Measurements from ENCODE around the gene STAT5A.

The STAT5A gene

DNA sequence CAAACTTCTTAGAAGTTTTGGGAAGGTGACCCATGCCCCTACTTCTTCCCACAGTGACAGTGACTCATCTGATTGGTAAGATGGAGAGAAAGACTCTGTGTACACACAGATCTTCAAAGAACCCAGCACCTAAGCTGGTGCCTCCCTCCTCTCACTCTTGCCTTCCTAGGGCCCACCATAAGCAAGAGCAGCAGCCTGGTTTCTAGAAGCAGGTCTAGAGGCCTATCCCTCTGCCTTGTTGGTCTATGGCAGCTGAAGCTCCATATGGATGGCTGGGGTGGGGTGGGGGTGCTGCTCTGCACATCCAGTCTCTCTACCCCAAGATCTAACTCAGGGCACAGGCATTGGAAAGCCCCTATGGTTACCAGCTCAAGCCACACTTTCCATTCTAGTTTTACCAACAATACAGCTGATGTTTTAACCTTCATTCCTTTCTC, 52.4 kb downstream of the STAT5A start (continued):
- TF ChIP-seq ZNF548 (tag by site-specific recombination; IDR thresholded peaks at IDR 0.05): no peak
- no peak for TF ChIP-seq ZNF654 (tag by site-specific recombination; IDR thresholded peaks at IDR 0.05; ENCODE audit: low read depth)
- TF ChIP-seq ZFP3 (tag by site-specific recombination; IDR thresholded peaks at IDR 0.05; ENCODE audit: low read depth): no peak
- no peak for TF ChIP-seq MZF1 (tag by site-specific recombination; IDR thresholded peaks at IDR 0.05; ENCODE audit: borderline replicate concordance)
- TF ChIP-seq ZNF660 (tag by site-specific recombination; IDR thresholded peaks at IDR 0.05): no peak

DNA sequence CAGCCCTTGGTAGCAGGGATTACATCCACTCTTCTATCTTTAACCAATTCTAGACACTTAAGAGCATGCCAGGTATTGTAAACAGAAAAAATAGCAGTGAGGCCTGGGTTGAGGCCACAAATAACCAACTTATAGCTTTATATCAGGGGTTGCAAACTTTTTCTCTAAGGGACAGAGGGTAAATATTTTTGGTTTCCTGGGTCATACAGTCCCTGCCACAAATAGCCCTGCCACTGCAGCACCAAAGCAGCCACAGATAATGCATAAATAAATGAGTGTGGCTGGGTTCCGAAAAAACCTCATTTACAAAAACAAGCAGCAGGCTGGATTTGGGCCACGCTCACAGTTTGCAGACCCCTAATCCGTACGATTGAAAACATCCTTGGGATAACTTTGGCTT, 53.3 kb downstream of the STAT5A start:
- CTCF ChIA-PET: interaction anchor here (0.6 to 1.4 kb wide), 3 partner anchors 109 to 226 kb away, joined by 3 read pairs; no protein-coding TSS in a partner anchor
- Histone ChIP-seq H3K36me3 (ENCODE audit: control insufficient read depth in 2 of 2, insufficient read depth in 1 of 2, low read length in 2 of 2) (peaks cover 42 to 78% of the 10 kb centered on the region in 2 experiments), H3K4me3 (ENCODE audit: low read depth, low read length) (no peak overlapping the region), H3K27ac (ENCODE audit: extremely low read depth, low read depth, low read length) (no peak overlapping the region), H3K4me1 (ENCODE audit: control insufficient read depth, insufficient read depth, low read length) (peaks cover 6% of the 10 kb centered on the region), H3K9me3 (ENCODE audit: control insufficient read depth, insufficient read depth, low read depth, low read length) (no peaks in the 10 kb centered on the region)
- POLR2A ChIA-PET: interaction anchor here (0.7 to 1.0 kb wide), 2 partner anchors 23 to 47 kb away, joined by 3 to 4 read pairs; partner anchors contain the start of gene STAT3
- TF ChIP-seq ZBTB8A (tag by site-specific recombination; IDR thresholded peaks at IDR 0.05) (no peak), GLI2 (tag by site-specific recombination; IDR thresholded peaks at IDR 0.05; ENCODE audit: borderline replicate concordance, low read depth) (no peak), ZNF423 (tag by site-specific recombination; IDR thresholded peaks at IDR 0.05) (no peak), ZFP3 (tag by site-specific recombination; IDR thresholded peaks at IDR 0.05; ENCODE audit: low read depth) (no peak), KLF10 (tag by site-specific recombination; IDR thresholded peaks at IDR 0.05) (no peak), WT1 (tag by site-specific recombination; IDR thresholded peaks at IDR 0.05) (no peak)
- TF ChIP-seq, protein P1, sequence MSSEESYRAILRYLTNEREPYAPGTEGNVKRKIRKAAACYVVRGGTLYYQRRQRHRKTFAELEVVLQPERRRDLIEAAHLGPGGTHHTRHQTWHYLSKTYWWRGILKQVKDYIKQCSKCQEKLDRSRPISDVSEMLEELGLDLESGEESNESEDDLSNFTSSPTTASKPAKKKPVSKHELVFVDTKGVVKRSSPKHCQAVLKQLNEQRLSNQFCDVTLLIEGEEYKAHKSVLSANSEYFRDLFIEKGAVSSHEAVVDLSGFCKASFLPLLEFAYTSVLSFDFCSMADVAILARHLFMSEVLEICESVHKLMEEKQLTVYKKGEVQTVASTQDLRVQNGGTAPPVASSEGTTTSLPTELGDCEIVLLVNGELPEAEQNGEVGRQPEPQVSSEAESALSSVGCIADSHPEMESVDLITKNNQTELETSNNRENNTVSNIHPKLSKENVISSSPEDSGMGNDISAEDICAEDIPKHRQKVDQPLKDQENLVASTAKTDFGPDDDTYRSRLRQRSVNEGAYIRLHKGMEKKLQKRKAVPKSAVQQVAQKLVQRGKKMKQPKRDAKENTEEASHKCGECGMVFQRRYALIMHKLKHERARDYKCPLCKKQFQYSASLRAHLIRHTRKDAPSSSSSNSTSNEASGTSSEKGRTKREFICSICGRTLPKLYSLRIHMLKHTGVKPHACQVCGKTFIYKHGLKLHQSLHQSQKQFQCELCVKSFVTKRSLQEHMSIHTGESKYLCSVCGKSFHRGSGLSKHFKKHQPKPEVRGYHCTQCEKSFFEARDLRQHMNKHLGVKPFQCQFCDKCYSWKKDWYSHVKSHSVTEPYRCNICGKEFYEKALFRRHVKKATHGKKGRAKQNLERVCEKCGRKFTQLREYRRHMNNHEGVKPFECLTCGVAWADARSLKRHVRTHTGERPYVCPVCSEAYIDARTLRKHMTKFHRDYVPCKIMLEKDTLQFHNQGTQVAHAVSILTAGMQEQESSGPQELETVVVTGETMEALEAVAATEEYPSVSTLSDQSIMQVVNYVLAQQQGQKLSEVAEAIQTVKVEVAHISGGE (tag by site-specific recombination; conservative IDR thresholded peaks at IDR 0.05; ENCODE audit: low read depth): no peak
- TF ChIP-seq, protein P2, sequence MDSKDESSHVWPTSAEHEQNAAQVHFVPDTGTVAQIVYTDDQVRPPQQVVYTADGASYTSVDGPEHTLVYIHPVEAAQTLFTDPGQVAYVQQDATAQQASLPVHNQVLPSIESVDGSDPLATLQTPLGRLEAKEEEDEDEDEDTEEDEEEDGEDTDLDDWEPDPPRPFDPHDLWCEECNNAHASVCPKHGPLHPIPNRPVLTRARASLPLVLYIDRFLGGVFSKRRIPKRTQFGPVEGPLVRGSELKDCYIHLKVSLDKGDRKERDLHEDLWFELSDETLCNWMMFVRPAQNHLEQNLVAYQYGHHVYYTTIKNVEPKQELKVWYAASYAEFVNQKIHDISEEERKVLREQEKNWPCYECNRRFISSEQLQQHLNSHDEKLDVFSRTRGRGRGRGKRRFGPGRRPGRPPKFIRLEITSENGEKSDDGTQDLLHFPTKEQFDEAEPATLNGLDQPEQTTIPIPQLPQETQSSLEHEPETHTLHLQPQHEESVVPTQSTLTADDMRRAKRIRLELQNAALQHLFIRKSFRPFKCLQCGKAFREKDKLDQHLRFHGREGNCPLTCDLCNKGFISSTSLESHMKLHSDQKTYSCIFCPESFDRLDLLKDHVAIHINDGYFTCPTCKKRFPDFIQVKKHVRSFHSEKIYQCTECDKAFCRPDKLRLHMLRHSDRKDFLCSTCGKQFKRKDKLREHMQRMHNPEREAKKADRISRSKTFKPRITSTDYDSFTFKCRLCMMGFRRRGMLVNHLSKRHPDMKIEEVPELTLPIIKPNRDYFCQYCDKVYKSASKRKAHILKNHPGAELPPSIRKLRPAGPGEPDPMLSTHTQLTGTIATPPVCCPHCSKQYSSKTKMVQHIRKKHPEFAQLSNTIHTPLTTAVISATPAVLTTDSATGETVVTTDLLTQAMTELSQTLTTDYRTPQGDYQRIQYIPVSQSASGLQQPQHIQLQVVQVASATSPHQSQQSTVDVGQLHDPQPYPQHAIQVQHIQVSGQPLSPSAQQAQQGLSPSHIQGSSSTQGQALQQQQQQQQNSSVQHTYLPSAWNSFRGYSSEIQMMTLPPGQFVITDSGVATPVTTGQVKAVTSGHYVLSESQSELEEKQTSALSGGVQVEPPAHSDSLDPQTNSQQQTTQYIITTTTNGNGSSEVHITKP (tag by site-specific recombination; IDR thresholded peaks at IDR 0.05): no peak
- TF ChIP-seq, protein P3, sequence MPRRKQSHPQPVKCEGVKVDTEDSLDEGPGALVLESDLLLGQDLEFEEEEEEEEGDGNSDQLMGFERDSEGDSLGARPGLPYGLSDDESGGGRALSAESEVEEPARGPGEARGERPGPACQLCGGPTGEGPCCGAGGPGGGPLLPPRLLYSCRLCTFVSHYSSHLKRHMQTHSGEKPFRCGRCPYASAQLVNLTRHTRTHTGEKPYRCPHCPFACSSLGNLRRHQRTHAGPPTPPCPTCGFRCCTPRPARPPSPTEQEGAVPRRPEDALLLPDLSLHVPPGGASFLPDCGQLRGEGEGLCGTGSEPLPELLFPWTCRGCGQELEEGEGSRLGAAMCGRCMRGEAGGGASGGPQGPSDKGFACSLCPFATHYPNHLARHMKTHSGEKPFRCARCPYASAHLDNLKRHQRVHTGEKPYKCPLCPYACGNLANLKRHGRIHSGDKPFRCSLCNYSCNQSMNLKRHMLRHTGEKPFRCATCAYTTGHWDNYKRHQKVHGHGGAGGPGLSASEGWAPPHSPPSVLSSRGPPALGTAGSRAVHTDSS (tag by site-specific recombination; IDR thresholded peaks at IDR 0.05): no peak
- TF ChIP-seq, protein P4, sequence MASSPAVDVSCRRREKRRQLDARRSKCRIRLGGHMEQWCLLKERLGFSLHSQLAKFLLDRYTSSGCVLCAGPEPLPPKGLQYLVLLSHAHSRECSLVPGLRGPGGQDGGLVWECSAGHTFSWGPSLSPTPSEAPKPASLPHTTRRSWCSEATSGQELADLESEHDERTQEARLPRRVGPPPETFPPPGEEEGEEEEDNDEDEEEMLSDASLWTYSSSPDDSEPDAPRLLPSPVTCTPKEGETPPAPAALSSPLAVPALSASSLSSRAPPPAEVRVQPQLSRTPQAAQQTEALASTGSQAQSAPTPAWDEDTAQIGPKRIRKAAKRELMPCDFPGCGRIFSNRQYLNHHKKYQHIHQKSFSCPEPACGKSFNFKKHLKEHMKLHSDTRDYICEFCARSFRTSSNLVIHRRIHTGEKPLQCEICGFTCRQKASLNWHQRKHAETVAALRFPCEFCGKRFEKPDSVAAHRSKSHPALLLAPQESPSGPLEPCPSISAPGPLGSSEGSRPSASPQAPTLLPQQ (tag by site-specific recombination; IDR thresholded peaks at IDR 0.05): no peak
- TF ChIP-seq, protein P5, sequence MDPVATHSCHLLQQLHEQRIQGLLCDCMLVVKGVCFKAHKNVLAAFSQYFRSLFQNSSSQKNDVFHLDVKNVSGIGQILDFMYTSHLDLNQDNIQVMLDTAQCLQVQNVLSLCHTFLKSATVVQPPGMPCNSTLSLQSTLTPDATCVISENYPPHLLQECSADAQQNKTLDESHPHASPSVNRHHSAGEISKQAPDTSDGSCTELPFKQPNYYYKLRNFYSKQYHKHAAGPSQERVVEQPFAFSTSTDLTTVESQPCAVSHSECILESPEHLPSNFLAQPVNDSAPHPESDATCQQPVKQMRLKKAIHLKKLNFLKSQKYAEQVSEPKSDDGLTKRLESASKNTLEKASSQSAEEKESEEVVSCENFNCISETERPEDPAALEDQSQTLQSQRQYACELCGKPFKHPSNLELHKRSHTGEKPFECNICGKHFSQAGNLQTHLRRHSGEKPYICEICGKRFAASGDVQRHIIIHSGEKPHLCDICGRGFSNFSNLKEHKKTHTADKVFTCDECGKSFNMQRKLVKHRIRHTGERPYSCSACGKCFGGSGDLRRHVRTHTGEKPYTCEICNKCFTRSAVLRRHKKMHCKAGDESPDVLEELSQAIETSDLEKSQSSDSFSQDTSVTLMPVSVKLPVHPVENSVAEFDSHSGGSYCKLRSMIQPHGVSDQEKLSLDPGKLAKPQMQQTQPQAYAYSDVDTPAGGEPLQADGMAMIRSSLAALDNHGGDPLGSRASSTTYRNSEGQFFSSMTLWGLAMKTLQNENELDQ (tag by site-specific recombination; IDR thresholded peaks at IDR 0.05; ENCODE audit: low read depth): no peak
- TF ChIP-seq, protein P6, sequence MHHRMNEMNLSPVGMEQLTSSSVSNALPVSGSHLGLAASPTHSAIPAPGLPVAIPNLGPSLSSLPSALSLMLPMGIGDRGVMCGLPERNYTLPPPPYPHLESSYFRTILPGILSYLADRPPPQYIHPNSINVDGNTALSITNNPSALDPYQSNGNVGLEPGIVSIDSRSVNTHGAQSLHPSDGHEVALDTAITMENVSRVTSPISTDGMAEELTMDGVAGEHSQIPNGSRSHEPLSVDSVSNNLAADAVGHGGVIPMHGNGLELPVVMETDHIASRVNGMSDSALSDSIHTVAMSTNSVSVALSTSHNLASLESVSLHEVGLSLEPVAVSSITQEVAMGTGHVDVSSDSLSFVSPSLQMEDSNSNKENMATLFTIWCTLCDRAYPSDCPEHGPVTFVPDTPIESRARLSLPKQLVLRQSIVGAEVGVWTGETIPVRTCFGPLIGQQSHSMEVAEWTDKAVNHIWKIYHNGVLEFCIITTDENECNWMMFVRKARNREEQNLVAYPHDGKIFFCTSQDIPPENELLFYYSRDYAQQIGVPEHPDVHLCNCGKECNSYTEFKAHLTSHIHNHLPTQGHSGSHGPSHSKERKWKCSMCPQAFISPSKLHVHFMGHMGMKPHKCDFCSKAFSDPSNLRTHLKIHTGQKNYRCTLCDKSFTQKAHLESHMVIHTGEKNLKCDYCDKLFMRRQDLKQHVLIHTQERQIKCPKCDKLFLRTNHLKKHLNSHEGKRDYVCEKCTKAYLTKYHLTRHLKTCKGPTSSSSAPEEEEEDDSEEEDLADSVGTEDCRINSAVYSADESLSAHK (tag by site-specific recombination; IDR thresholded peaks at IDR 0.05): no peak
- TF ChIP-seq, protein P7, sequence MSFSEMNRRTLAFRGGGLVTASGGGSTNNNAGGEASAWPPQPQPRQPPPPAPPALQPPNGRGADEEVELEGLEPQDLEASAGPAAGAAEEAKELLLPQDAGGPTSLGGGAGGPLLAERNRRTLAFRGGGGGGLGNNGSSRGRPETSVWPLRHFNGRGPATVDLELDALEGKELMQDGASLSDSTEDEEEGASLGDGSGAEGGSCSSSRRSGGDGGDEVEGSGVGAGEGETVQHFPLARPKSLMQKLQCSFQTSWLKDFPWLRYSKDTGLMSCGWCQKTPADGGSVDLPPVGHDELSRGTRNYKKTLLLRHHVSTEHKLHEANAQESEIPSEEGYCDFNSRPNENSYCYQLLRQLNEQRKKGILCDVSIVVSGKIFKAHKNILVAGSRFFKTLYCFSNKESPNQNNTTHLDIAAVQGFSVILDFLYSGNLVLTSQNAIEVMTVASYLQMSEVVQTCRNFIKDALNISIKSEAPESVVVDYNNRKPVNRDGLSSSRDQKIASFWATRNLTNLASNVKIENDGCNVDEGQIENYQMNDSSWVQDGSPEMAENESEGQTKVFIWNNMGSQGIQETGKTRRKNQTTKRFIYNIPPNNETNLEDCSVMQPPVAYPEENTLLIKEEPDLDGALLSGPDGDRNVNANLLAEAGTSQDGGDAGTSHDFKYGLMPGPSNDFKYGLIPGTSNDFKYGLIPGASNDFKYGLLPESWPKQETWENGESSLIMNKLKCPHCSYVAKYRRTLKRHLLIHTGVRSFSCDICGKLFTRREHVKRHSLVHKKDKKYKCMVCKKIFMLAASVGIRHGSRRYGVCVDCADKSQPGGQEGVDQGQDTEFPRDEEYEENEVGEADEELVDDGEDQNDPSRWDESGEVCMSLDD (tag by site-specific recombination; IDR thresholded peaks at IDR 0.05): no peak
